ENCODE data around the gene CD79B.
"Not testable (repeated sequence)": the region's sequence is repeated elsewhere in the genome, so short reads cannot be mapped to it uniquely, and the experiment has no call there.

CD79B gene

DNA sequence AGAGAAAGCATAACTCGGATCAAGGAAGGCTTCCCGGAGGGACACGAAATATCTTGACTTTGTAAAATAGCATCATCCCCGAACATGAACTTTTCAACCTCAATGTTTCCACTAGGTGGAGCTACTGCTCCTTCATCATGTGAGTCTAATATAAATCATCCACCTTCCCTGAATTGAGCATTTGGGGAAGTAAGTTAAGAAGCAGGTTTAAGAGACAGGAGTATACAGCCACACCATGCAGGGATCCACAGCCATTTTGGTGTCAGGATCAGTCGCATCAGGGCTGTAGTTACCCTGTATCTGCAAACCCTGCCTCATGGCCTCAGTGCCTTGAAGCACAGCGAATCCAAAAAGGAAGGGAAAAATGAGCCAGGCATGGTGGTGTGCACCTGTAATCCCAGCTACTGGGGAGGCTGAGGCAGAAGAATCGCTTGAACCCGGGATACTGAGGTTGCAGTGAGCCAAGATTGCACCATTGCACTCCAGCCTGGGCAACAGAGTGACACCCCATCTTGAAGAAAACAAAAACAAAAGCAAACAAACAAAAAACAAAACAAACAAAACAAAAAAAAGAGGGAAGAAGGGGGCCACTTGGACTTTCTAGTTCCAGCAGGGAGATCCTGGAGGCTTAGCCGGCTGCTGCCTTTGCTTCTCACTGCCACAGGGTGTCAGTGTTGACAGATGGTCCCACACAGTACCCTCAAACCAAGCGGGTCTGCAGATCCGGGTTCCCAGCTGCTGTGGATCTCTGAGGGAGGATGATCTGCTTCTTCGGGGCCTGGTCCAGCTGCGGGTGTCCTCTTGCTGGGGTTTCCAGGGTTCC, 42.9 kb downstream of the CD79B start:
- not testable (repeated sequence) for H3K9me3 Mint-ChIP-seq; H3K36me3 Mint-ChIP-seq; DNase-seq (ENCODE audit: low spot score in 2 of 2); H3K4me3 Mint-ChIP-seq; H3K27ac Mint-ChIP-seq
- peaks cover 11% of the 10 kb centered on the region for H3K4me1 Mint-ChIP-seq
- peak; percentile 72 for ATAC-seq

DNA sequence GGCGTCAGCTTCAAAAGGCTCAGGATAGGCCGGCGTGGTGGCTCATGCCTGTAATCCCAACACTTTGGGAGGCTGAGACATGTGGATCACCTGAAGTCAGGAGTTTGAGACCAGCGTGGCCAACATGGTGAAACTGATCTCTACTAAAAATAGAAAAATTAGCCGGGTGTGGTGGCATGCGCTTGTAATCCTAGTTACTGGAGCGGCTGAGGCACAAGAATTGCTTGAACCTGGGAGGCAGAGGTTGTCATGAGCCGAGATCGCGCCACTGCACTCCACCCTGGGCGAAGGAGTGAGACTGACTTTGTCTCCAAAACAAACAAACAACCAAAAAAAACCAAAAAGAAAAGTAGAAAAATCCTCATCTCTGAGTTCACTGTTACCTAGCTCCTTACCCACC, 47.0 kb downstream of the CD79B start:
- peaks cover 17% of the 10 kb centered on the region for H3K4me1 Mint-ChIP-seq
- not testable (repeated sequence) for ATAC-seq; H3K27ac Mint-ChIP-seq; DNase-seq (ENCODE audit: low spot score in 2 of 2); H3K36me3 Mint-ChIP-seq; H3K4me3 Mint-ChIP-seq; H3K9me3 Mint-ChIP-seq

DNA sequence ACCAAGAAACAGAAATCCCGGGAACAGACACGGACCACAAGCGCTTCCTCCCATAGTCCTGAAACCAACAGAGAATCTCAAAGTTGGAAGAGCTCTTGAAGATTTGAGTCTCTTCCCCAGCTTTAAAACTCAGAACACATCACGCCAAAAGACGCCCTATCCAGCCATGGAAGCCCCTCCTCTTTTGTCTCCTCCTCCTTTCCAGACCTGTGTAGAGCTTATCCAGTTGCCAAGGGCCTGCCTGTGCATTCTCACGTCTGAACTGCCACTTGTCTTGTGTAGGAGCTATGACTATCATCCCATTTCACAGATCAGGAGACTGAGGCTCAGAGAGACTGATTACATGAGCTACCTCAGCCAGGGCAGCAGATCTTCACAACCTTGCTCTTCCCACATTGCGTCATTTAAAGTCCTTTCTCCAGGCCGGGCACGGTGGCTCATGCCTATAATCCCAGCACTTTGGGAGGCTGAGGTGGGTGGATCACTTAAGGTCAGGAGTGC, 49.5 kb downstream of the CD79B start:
- not testable (repeated sequence) for H3K9me3 Mint-ChIP-seq; H3K4me3 Mint-ChIP-seq; DNase-seq (ENCODE audit: low spot score in 2 of 2); H3K36me3 Mint-ChIP-seq; H3K4me1 Mint-ChIP-seq; ATAC-seq
- H3K27ac Mint-ChIP-seq = peak overlapping the region; percentile 68

DNA sequence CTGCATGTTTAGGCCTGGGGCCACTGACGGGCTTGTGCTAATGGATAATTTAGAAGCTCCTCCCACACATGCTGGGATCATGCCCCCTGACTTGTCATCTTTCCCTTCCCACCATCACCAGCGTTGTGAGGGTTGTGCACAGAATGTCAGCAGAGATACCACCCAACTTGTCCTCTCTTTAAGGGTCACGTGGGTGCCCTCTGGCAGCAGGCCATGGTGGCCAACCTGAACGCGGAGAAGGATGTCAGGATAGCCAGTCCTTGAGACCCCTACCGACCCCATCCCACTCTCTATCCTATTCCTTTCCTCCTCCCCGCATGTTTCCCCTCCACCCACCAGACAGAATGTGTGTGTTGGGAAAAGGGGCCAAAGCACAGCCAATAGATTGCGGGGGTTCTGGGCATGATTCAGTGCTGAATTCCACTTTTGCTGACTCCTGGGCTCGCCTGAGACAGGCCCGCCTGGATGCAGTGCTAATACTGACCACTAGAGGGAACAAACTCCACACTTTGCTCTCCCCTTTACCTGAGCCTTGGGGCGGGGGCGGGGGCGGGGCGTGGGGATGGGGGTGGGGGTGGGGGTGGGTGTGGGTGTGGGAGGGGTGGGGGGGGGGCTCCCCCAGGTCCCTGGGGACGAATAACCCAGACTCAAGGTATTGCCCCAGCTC, 50.1 kb downstream of the CD79B start, which contains the start of gene GH2:
Gene GH2 (minus strand): TSS at position 10 of the 667 bp plus-strand sequence. CDS start 143 bp downstream, outside the sequence.
- DNase-seq (ENCODE audit: low spot score in 2 of 2) = peak; percentile 55 to 73
- Mint-ChIP-seq H3K27ac (peak within 1 kb of the TSS; percentile 68), H3K4me3 (no peak within 1 kb of the TSS), H3K9me3 (no peaks in the 10 kb centered on the region), H3K4me1 (peaks cover 6% of the 10 kb centered on the region), H3K36me3 (no peaks in the 10 kb centered on the region)
- ATAC-seq = peak; percentile 88

DNA sequence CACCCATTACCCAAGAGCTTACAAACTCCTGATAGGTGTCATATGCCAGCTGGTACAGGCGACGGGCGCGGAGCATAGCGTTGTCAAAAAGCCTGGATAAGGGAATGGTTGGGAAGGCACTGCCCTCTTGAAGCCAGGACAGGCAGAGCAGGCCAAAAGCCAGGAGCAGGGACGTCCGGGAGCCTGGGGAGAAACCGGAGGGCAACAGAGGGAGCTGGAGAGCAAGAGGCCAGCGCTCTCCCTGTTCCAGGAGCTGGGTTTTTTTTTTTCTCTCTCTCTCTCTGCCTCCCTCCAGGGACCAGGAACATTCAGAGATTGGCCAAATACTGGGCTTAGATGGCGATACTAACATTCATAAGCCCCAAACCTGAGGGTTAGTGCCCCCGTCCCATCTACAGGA, 50.8 kb downstream of the CD79B start:
- ATAC-seq; DNase-seq (ENCODE audit: low spot score in 2 of 2); H3K4me1 Mint-ChIP-seq; H3K4me3 Mint-ChIP-seq; H3K36me3 Mint-ChIP-seq; H3K9me3 Mint-ChIP-seq; H3K27ac Mint-ChIP-seq: not testable (repeated sequence)

DNA sequence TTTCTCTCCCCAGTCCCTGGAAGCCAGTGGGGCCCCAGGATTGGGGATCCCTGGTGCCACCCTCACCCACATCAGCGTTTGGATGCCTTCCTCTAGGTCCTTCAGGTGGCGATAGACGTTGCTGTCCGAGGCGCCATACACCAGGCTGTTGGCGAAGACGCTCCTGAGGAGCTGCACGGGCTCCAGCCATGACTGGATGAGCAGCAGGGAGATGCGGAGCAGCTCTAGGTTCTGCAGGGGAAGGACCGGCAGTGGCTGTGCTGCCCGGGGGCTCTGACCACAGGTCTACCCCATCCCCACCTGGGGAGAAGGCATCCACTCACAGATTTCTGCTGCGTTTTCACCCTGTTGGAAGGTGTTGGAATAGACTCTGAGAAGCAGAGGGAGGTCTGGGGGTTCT, 51.4 kb downstream of the CD79B start:
- DNase-seq (ENCODE audit: low spot score in 2 of 2) (no peak), ATAC-seq (no peak)
- H3K27ac Mint-ChIP-seq = no peak overlapping the region
- H3K36me3 Mint-ChIP-seq = no peaks in the 10 kb centered on the region
- H3K4me3 Mint-ChIP-seq = no peak overlapping the region
- H3K9me3 Mint-ChIP-seq = no peaks in the 10 kb centered on the region
- peaks cover 6% of the 10 kb centered on the region for H3K4me1 Mint-ChIP-seq

Data from stimulated activated effector memory CD8-positive, alpha-beta T cell treated with anti-CD3 and anti-CD28 coated beads, Interleukin-12 subunit alpha, Interleukin-12 subunit beta, amount 100 ng/mL, for 72 hours (primary cell).